Hepatocyte (in vitro differentiated cells): ENCODE results near the gene NR1I2.

Experiments
- CTCF ChIP-seq: fragments of 200-600 bp; sonication (generic); IDR thresholded peaks from 2 replicates; pipeline ENCODE4 v1.5.1; 2016; ENCODE audit warnings: antibody characterized with exemption, mild to moderate bottlenecking; ENCODE audit not compliant: poor library complexity
- EZH2phosphoT487 ChIP-seq: fragments of 200-600 bp; sonication (generic); IDR thresholded peaks from one replicate; pipeline ENCODE4 v1.6.1; 2018; ENCODE audit warnings: antibody characterized with exemption, mild to moderate bottlenecking, low read depth, moderate library complexity; ENCODE audit not compliant: unreplicated experiment, severe bottlenecking

GRCh38 chr3:119809249-119810017, 27.5 kb downstream of the NR1I2 start:
- TF ChIP-seq CTCF = no peak
- no peak for TF ChIP-seq EZH2phosphoT487
